HG03159 (cell line): ENCODE results near the gene BUD23.
"Not testable (repeated sequence)": the region's sequence is repeated elsewhere in the genome, so short reads cannot be mapped to it uniquely, and the experiment has no call there.

Experiments used
- ATAC-seq: cut with Tn5 transposase; IDR thresholded peaks from one replicate; pipeline ENCODE4 v1.9.1; 2021; ENCODE audit warnings: mild to moderate bottlenecking, moderate library complexity; ENCODE audit not compliant: unreplicated experiment

BUD23 gene

DNA sequence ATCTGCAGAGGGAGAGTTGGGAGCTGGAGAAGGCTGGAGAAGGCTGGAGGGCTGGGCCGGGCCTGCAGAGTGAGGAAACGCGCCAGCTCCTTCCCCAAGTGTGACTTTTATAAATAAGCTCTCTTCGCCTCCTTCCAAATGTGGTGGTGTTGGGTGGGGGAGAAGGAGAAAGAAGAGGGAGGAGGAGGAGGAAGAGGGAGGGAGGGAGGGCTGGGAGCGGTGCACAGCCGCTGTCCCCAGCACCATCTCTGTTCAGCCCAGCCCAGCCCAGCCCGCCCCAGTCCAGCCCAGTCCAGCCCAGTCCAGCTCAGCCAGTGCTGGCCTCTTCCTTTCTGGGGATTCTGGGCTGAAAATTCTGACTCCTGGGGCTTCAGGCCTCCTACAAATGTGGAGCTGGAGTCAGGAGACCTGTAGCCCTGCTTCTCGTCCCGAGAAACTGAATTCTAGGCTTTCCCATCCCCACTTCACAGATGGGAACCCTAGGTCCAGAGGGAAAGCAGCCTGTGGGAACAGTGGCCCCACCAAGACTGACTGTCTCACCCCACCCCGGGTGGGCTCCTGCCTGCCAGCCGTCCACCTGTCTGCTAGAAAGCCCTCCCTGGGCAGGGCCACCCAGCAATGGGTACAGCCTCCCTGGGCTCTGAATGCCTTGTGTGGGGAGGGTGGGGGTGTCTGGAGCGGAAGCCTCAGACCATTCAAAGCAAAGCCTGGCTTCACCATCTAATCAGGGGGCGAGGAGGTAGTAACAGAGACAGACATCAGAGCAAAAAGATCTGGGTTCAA lies 33.8 kb downstream of the BUD23 start:
- no peak for ATAC-seq

DNA sequence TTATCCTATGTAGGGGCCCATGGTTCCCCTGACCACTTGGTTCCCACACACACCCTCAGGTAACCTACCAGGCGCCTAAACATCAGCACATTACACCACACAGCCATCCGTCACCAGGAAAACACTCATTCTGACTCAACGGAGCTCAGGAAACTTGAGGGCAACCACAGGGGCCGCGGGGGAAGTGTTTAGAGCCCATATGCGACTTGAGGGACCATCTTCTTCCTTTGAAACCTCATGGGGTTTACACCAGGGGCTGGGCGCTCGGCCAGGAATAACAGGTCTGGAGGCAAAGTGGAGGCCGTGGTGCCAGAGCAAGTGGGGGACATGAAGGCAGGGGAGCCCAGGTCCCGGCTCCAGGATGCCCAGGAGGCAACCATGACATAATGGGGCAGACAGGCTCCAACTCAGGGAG lies 34.6 kb downstream of the BUD23 start:
- ATAC-seq, result no peak

DNA sequence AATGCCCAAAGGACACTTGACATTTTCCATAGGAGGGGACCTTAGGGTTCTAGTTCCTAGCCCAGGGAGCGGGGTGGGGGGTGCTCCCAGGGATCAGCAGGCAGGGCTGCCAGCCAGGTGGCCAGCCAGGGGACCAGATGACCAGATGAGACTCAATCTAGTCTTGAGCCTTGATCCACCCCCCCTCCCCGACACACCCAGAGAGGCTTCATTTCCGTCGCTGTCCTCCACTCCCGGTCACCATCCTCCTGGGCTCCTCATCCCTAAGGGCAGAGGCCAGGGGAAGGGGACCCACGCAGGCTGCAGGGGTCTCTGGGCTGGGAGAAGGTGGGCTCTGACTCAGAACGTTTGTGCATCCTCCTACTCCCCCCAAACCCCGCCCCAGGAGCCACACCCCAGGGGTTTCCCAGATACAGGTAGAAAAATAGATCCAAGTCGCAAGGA lies 35.1 kb downstream of the BUD23 start:
- no peak for ATAC-seq

DNA sequence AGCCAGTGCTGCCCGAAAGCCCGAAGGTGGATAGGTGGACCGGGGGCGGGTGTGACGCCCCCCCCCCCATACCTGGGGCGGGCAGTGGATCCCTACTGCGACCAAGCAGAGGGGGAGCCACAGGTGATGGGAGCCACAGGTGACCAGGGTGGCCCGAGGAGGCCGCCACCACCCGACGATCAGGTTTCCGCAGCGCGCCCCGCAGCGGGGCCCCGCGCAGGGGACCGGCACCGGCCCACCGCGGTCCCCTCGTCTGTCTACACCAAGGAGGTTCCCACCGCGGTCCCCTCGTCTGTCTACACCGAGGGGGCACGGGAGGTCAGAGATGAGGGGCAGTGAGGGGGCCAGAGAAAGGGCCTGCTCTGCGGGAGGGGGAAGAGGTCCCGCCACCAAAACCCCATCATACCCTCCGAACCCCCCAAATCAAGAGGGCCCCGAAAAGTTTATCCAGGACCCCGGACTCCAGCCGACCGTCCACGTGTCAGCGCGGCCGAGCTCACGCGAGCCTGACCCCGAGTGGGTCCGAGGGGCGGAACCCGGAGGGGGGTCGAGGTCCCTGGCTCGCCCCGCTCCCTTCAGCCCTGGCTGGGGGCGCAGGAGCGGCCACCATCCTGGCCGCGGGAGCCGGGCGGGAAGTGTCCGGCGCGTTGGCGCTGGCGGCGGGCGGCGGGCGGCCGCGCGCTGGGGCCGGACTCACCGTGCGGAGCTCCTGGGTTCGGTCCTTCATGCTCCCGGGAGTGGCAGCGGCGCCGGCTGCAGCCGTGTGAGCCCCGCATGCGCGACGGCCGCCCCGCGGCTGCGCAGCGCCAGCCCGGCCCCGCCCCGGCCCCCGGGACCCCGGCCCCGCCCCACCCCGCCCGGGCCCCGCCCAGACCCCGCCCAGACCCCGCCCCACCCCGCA lies 35.8 kb downstream of the BUD23 start, which contains the start of gene STX1A:
Gene STX1A (minus strand): TSS at position 765 of the 901 bp plus-strand sequence. CDS start 38 bp downstream, at position 727.
- peak; percentile 62 for ATAC-seq

DNA sequence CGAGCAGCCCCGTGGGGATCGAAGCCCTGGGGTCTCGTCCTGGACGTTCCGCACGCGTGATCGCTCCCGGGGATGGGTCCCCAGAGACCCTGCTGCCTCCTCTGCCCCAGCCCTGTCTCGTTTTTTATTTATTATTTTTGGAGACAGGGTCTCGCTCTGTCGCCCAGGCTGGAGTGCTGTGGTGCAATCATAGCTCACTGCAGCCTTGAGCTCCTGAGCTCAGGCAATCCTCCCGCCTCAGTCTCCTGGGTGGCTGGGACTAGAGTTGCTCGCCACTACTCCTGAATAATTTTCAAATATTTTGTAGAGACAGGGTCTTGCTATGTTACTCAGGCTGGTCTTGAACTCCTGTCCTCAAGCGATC lies 36.4 kb downstream of the BUD23 start:
- no peak for ATAC-seq

DNA sequence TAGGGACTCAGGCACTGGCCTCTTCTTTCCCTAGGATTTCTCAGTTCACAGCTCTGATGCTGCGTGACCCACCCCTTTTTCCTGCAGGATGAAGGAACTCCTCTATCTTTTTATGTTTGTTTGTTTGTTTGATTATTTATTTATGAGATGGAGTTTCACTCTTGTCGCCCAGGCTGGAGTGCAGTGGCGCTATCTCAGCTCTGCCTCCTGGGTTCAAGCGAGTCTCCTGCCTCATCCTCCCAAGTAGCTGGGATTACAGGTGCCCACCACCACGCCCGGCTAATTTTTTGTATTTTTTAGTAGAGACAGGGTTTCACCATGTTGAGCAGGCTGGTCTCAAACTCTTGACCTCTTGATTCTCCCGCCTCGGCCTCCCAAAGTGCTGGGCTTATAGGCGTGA lies 37.0 kb downstream of the BUD23 start:
- ATAC-seq, result not testable (repeated sequence)

DNA sequence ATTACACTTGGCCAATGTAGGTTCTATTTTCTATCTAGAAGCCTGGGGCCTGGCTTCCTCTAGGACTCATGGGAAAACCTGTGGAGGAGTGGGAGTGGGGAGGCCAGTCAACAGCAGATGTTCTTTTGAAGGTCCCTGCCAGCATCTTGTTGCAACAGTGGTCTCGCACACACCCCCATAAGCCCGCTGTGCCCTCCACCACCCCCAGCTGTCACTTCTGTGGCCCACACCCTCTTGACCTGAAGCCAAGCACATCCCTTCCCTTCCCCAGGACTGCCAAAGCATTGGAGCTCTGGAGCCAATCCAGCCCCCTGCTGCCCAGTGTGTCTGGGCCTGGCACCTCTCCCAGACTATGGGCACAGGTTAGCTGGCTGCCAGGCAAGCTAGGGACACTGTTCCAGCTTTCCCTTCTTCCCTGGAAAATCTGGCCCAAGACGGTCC lies 38.0 kb downstream of the BUD23 start:
- ATAC-seq, result no peak

DNA sequence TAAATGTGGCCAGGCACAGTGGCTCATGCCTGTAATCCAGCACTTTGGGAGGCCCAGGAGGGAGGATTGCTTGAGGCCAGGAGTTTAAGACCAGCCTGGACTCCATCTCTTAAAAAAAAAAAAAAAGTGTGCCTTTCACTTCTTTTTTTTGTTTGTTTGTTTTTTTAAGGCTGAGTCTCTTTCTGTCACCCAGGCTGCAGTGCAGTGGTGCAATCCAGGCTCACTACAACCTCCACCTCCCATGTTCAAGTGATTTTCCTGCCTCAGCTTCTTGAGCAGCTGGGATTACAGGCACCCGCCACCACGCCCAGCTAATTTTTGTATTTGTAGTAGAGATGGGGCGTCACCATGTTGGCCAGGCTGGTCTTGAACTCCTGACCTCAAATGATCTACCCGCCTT lies 38.8 kb downstream of the BUD23 start:
- ATAC-seq, result not testable (repeated sequence)

DNA sequence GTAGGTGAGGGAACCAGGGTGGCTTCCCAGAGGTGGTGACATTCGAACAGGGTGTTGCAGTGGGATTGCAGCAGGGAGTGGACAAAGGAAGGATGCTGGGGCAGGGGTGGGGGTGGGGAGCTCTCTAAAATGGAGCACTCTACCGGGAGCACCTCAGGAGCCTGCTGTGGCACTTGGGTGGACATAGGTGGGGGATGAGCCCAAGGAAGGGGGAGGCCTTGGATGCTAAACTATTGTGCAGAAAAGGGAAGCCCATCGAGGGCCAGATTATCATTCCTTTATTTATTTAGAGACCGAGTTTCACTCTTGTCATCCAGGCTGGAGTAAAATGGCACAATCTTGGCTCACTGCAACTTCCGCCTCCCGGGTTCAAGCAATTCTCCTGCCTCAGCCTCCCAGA lies 39.4 kb downstream of the BUD23 start:
- no peak for ATAC-seq

DNA sequence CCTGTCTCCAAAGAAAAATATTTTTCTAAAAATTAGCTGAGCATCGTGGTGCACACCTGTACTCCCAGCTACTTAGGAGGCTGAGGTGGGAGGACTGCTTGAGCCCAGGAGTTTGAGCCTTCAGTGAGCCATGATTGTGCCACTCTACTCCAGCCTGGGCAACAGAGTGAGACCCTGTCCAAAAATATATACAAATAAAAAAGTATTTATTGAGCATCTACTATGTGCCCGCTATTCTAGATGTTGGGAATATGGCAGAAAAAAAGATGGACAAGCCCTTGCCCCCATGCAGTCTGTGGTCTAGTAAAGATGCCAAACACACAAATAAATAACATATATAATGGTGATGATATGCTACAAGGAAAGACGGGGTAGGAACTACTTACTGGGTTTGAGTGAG lies 40.4 kb downstream of the BUD23 start:
- no peak for ATAC-seq

DNA sequence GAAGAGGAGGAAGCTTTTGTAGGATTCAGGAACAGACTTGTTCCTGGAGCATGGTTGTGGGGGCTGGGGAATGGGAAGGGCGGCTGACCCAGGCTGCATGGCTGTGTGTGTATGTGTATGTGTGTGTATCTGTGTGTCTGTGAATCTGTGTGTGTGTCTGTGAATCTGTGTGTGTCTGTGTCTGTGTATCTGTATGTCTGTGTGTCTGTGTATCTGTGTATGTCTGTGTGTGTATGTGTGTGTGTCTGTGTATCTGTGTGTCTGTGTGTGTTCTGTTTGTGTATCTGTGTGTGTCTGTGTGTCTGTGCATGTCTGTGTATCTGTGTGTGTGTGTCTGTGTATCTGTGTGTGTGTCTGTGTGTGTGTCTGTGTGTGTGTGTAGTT lies 42.7 kb downstream of the BUD23 start:
- ATAC-seq, result no peak

DNA sequence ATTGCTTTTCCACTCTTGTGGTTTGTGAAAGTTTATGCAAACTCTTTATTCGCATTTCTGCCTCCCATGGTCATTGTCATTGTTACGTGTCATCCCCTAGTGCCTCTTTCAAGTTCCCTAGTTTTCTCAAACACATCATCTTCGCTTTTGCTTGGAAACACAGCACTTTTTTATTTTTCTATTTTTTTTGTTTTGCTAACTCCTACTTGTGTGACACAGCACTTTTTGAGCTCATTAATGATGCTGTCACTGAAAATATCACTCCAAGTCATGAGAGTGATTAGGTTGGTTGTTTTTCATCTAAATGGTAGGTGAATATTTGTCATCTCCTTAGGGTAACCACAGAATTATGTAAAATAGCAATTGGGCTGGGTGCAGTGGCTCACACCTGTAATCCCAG lies 44.6 kb downstream of the BUD23 start:
- ATAC-seq, result no peak

DNA sequence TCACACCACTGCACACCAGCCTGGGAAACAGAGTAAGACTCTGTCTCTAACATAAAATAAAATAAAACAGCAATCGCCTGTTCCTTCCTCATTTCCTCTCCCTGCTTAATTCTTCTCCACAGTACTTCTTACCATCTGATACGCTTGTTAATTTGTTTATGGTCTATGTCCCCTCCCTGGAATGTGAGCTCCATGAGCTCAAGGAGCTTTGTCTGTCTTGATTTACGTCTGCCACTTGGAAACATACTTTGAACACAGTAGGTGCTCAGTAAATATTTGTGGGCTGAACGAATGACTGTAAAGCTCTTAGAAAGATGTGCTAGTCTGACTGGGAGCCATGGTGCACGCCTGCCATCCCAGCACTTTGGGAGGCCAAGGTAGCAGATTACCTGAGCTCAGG lies 45.2 kb downstream of the BUD23 start:
- no peak for ATAC-seq

DNA sequence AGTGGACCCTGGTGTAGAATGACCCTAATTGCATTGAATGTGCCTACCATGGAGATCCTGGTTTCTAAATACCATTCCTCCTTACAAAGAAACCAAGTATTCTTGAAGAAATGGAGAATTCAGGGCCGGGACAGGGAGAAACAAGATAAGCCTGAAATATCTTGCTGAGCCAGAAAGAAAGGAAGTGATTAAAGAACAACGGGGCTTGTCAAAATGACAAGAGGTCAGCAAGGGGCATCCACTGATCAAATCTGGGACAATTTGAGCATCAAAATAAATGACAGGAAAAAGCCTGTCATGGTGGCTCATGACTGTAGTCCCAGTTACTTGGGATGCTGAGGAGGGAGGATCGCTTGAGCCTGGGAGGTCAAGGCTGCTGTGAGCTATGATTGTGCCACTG lies 47.1 kb downstream of the BUD23 start:
- no peak for ATAC-seq

DNA sequence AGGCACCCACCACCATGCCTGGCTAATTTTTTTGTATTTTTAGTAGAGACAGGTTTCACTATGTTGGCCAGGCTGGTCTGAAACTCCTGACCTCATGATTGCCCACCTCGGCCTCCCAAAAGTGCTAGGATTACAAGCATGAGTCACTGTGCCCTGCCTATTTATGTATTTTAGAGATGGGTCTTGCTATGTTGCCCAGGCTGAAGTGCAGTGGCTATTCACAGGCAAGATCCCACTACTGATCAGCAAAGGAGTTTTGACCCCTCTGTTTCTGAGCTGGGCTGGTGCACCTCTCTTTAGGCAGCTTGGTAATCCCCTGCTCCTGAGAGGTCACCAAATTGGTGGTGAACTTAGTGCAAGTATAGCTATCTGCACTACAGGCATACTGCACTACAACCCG lies 49.0 kb downstream of the BUD23 start:
- no peak for ATAC-seq

DNA sequence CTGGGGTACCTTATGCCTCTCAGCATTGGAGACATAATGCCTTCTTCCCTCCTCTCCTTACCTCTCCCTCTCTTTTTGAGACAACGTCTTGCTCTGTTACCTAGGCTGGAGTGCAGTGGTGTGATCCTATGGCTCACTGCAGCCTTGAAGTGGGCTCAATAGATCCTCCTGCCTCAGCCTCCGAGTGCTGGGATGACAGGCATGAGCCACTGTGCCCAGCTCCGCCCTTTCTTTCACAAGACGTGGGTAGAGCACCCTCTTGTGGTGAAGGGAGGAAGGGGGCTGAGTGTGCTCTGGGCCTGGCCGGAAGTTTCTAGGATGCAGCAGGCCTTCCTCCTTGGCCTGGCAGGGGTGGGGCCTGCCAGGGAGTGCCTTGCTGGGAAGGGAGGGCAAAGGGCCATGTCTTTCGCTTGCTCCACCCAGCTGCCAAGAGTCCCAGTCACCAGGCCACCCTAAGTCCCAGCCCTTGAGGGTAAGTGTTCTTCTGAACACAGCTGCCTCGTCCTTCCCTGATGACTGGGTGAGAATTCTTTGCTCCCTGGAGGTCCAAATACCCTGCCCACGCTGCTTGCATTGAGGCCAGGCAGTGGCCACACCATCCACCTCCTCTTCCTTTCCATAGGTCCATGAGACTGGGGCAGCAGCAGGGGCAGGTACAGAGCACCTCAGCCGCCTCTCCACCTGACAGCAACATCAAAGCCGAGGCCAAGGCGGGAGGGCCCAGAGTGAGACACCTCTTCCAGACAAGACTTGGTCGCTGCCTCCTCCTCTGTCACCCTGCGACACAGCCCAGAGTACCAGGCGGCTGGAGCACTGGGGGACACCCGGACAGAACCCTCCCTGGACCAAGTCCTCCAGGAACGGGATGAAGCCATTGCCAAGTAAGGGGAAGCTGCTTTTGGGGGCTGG lies 51.5 kb downstream of the BUD23 start:
- ATAC-seq, result no peak

DNA sequence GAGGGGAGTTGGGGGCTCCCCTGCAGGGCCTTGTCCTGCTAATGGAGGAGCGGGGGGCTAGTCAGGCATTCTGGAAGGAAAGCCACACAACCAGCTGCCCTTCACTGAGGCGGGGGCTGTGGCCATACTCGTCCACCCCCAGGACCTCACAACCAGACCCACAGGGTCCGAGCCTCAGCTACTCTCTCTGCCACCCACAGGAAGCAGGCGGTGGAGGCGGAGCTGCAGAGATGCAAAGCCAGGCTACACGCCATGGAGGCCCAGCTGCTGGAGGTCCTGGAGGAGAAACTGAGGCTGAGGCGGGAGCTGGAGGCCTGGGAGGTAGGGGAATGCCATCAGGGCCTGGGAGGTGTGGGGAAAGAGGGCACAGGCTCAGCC lies 52.1 kb downstream of the BUD23 start:
- ATAC-seq, result no peak

DNA sequence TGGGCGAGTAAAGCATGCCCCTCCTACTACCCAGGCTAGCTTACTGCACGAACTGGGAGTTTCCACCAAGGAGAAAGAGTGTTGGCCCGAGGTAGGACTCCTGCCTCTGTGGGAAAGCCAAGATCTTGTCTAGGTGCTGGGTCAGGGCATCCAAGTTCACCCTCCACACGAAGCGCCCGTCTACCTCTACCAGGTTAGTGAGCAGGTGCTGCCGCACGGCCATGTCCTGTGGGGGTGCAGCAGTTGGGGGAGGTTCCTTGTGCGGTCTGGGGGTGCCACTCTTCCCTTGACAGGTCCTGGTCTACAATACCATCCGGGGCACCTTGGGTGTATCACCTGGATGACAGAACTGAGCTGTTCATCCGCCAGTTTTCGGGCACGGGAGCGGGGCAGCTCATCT lies 53.5 kb downstream of the BUD23 start:
- ATAC-seq, result no peak

DNA sequence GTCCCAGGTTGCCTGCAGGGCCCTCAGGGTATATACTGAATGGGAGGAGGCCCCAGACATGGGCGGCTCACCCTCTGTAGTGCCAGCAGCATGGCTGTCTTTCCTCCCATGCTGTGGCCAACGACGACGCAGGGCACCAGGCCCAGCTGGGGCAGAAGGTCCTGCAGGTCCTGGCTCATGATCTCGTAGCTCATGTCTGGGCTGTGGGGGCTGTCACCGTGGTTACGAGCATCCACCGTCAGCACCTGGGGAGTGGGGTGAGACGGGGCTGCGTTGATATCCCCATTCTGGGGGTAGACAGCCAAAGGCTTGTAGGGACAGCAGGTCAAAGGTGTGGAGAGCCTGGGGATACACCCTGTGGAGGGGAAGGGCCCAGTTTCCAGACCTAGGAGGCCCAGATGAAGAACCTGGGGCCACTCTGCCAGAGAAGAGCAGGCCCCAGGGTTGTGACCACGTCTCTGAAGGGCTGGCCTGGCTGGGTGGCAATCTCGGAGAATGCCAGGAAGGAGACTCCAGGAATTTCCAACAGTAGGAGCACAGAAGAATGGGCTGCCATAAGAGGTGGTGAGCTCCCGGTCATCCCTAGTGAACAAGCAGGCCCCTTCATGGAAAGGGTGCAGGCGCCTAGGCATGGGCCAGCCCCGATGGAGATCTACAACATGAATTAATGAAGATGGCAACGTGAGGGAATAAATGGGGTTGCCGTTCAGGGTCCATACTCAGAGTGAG lies 54.3 kb downstream of the BUD23 start:
- ATAC-seq, result no peak

DNA sequence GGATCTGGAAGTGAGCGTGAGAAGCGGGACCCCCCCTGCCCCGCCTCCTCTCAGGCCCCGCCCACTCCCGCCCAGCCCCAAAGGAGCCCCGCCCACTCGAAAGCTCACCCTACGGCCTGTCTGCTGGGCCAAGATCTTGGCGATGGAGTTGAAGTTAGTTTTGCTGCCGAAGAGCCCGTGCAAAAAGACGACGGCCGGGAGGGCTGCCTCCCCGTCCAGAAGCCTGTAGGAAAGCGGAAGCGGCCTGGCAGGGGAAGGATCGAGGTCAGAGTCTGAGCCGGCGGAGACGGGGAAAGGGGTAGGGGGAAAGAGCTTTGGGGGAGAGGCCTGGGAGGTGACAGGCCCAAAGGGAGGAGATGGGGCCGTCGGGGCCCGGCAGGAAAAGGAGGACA lies 54.8 kb downstream of the BUD23 start:
- peak; percentile 15 for ATAC-seq
